Measurements from ENCODE around the gene LBH.

DNA sequence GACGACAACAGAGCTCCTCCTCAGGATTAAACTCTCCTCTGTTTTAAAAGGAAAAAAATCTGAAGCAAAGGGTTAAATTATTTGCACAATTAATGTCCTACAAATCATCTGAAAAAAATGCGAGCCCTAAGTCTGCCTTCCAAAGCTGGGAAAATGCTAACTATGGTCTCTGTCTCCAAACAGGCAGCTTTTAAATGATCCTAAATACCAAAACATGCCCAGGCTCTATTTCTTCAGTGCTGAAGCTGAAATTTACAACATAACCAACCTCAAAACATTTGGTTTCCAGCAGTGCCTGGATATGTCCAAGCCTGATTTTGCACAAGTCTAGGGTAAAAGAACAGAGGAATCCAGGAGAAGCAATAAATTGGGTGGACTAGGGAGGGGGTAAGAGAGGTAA lies 57.2 kb downstream of the LBH start:
- no peak for TF ChIP-seq POLR2AphosphoS5 (IDR thresholded peaks at IDR 0.05)
- no peak for TF ChIP-seq CTCF (IDR thresholded peaks at IDR 0.05)
